Panc1 (cell line): ENCODE data around the gene PADI2.

ENCODE experiments used
- CTCF ChIP-seq: fragments of 450-650 bp; IDR thresholded peaks from 2 replicates; pipeline ENCODE4 v1.5.1; 2017; ENCODE audit warnings: mild to moderate bottlenecking
- TCF7L2 ChIP-seq: IDR thresholded peaks from 2 replicates; pipeline ENCODE4 v1.6.1; 2011; ENCODE audit warnings: mild to moderate bottlenecking, low read depth, low read length, inconsistent platforms

GRCh38 chr1:17095141-17095540, 24.1 kb downstream of the PADI2 start:
- TF ChIP-seq TCF7L2: no peak
- TF ChIP-seq CTCF: no peak
